HG03469 (cell line): Measurements from ENCODE around the gene PLA2G4F.

ENCODE experiments used
- ATAC-seq: cut with Tn5 transposase; IDR thresholded peaks from one replicate; pipeline ENCODE4 v1.9.1; 2021; ENCODE audit warnings: mild to moderate bottlenecking, moderate library complexity, moderate number of reproducible peaks; ENCODE audit not compliant: unreplicated experiment

PLA2G4F gene

GRCh38 chr15:42165106-42165505 is 8.7 kb upstream of the PLA2G4F start:
- no peak for ATAC-seq

DNA sequence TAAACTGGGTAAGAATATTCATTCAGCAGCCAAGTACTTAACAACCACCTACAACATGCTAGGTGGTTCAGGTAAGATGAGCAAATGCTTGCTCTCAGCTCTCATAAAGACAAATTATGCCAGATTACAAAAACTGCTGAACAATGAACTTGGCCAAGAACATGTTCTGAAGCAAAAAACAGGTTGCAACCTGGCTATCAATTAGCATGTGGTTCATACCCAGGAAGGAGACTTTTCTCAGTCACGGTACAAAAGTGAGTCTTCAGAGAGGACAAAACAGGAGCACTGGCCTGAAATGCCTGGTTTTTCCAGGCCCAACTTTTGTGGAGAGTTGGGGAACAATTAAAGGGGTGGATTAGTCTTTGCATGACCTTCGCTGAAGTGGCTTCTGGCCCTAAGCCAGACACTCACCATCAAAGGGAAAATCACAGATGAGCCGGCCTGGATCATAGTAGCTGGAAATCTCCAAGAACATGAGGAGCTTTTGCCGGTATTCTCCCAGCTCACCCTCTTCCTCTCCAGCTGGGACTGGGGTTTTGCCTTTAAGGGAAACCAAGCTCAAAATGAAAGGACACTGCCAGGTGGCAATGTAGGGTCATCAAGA is 7.6 kb upstream of the PLA2G4F start:
- ATAC-seq = no peak

- no peak for ATAC-seq
Observed at GRCh38 chr15:42163291-42163690, 6.9 kb upstream of the PLA2G4F start.

GRCh38 chr15:42160136-42160535 is 3.7 kb upstream of the PLA2G4F start:
- ATAC-seq = no peak

- ATAC-seq = no peak
Observed at GRCh38 chr15:42159381-42160015, 3.1 kb upstream of the PLA2G4F start.

DNA sequence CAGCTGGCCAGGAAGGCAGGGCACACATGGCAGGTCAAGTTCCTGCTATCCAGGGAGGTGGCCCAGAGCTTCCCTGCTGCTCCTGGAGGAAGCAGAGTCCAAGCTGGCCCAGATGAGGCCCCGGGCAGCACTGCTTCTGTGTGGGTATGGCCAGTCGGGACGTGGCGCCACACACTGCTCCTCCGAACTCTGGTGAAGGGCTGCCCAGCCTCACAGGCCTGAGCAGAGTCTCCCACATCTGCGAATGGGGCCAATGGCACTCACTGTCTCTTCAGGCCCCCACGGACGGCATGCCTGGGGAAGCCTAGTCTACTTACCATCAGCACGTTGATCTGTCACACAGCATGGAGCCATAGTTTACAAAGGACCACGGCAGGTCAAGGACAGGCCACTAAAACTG is 2.5 kb upstream of the PLA2G4F start:
- ATAC-seq = no peak

DNA sequence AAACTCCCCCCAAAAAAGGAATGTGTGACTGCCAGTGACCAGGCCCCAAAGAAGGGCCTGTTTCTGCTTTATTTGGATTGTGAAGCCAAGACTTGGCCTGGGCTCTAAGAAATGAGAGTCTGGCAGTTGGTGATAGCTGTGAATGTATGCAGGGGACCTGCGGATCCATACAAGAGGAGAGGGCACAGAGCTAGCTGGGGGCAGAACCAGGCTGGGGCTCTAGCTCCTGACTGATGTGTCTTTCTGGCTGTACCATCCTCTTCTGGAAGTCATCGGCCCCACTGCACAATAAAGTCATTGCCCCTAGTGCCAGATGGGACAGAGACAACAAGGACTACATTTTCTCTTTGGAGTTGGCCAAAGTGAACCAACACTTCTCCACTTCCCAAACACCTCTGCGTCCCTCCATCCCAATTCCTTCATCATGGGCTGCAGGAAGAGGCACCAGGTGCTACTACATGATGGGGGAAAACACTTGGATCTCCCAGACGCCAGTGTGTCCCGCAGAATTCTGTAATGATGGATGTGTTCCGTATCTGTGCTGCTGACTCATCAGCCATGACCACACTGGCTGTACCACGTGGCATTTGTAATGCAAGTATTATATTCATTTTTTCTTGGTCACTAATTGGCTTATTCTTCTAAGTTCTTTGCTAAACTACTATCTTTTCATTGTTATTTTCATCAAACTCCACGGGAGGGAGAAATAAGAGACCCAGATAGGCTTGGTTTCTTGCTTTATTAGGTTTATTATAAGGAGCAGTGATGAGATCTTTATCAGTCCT is 1.7 kb upstream of the PLA2G4F start:
- no peak for ATAC-seq

- ATAC-seq = no peak
Observed at GRCh38 chr15:42157381-42157780, 945 bp upstream of the PLA2G4F start.

GRCh38 chr15:42155546-42156242 is 742 bp downstream of the PLA2G4F start:
- no peak for ATAC-seq

DNA sequence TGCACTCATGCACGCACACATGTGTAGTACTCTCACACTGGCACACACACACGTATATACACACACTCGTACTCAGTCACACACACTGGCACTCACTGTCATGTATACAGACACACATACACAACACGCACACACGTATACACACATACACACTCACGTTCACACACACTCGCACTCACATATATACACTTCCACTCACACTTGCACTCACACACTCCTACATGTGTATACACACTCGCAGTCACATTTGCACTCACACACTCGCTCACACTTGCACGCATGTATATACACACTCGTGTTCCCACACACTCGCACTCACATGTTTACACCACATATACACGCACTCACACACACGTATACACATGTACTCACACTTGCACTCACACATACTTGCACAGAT is 1.5 kb downstream of the PLA2G4F start:
- no peak for ATAC-seq

DNA sequence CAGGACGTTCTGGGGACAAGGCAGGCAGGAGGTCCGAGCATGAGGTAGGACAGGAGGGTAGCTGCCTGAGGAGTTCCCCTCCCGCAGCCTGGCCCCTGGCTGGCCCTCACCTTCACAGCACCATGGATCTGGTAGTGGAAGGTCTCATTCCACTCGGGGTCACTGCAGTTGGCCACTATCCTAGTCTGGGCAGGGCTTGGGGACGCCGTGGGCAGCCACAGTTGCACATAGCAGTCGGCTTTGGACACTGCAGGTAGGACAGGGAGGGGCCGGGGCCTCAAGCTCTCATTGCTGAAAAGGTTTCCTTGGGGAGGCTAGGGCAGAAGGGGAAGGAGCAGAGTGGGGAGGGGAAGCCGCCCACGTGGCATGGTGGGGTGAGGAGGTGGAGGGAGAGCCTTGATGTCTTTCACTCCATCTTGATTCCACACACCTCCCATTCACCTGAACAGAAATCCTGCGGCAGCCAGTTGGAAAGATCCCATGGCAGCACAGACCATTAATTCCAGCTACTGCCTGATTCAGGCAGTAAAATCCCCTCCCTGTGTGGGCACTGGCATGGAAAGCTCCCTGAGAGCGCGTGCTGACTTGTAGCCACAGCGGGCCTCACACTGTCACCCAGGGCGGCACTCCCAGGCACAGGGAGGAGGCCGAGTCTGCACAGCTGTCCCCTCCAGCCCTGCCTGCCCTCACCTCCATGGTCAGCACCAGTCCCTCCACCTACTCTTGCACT is 2.1 kb downstream of the PLA2G4F start:
- no peak for ATAC-seq

GRCh38 chr15:42153874-42154211 is 2.6 kb downstream of the PLA2G4F start:
- ATAC-seq = no peak

GRCh38 chr15:42152921-42153698 is 3.3 kb downstream of the PLA2G4F start:
- no peak for ATAC-seq

DNA sequence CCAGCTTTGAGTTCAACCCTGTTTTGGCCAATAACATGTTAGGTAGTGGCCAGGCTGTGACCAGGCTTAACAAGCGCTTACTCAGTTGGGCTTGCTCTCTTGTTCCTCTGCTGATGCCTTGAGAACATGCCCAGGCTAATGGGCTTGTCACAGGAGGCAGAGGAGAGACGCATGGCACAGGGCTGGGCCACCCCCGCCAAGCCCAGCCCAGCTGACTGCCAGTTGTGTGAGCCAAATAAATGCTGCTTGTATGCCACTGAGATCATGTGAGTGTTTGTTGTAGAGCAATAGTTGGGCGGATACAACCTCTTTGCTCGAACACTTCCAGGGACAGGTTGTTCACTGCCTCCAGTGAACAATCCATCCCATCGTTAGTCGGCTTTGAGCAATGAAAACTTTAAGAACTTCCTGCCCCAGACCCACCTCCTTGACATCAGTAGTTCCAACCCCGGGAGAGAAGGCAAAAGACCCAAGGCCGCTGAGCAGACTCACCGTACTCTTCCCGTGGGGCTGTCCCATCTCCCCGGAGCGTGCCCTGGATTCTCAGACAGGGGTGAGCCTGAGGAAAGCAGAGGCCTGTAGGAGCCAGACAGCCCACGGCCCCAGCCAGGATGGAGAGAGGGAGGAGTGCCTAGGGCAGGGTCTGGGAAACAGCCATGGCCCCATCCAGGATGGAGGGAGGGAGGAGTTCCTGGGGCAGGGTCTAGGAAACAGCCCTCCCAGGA is 4.1 kb downstream of the PLA2G4F start:
- ATAC-seq = no peak

DNA sequence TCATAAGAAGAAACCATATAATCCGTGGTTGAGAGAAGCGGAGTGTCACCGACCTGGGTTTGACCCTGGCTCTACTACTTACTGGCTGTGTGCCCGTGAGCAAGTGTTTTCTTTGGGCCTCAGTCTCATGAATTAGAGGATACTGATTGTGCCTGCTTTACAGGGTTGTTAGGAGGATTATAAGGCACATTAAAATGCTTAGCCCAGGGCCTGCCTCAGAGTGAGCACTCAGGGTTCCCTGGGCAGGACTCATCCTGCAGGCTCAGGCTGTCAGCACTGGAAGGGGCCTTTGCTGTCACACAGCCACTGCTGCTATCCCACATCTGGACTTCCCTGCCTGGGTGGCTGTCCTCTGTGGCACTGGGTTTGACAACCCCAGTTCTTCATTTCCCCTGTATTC is 4.7 kb downstream of the PLA2G4F start:
- no peak for ATAC-seq

DNA sequence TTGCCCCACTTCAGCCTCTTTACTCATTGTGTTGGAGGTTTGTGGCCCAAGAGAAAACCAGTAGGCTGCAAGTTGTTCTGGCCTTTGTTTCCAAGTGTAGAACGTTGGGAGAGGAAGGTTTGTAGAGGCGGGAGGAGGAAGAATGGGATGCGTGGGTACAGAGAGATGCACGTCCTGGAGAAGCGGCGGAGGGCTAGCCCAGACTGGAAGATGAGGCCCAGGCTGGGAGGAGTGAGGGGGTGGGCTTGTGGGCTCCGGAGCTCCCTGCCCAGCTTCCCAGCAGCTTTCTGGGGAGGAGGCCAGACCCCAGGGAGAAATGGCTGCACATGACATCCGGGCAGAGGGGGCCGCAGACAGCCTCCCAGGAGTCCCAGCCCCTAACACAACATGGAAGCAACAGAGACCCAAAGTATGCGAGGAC is 5.3 kb downstream of the PLA2G4F start:
- ATAC-seq = no peak

DNA sequence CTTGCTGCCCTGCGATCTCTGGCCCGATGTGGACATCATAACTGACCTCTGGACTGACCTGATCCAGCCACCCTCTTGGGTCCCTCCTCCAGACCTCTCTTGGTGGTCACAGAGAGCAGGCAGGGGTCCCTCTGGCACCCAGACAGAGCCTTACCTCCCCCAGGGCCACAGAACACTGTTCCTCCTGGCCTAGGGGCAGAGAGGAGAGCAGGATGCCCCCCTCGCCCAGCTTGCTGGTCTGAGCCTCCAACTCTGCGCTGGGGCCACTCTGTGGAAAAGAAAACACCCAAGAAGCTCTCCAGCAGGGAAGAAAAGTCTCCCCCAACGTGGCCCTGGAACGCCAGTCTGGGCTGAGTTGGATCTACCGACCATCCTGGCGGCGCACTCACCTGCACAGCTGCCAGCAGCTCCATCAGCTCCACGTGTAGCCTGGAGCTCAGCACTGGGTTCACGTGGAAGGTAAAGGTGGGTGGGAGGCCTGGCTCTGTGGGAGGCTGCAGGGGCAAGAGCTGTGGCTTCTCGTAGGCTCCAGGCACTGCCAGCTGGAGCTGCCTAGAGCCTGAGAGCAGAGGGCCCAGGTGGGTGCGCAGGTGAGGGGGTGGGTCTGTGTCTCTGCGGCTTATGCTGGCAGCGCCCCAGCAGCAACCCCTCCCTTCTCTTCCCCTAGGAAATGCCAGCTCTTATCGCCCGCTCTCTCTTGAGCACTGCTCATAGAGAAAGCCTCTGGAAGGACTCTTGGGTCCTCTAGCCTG is 6.0 kb downstream of the PLA2G4F start:
- ATAC-seq = no peak

- no peak for ATAC-seq
Observed at GRCh38 chr15:42149493-42150218, 6.8 kb downstream of the PLA2G4F start.
